Progenitor cell of endocrine pancreas (in vitro differentiated cells): ENCODE measurements around the gene PARVB. TPM values are rescaled to one million over a fixed set of nuclear protein-coding genes. Genes with fewer than 3 reads are reported as not detected.

Experiments used
- DNase-seq: peaks from one replicate; pipeline ENCODE4 v3.0.0; 2021; ENCODE audit warnings: low spot score; ENCODE audit not compliant: unreplicated experiment
- H3K27ac Mint-ChIP-seq: 2 replicates; pipeline ENCODE4 v1.8.0; 2021; ENCODE audit warnings: mild to moderate bottlenecking, moderate library complexity, mixed read lengths
- H3K27me3 Mint-ChIP-seq: 2 replicates; pipeline ENCODE4 v1.8.0; 2021; ENCODE audit warnings: mixed read lengths
- H3K36me3 Mint-ChIP-seq: 2 replicates; pipeline ENCODE4 v1.8.0; 2022; ENCODE audit warnings: mixed read lengths; ENCODE audit not compliant: insufficient read depth
- H3K4me1 Mint-ChIP-seq: 2 replicates; pipeline ENCODE4 v1.8.0; 2021; ENCODE audit warnings: low read depth, mixed read lengths
- H3K4me3 Mint-ChIP-seq: 2 replicates; pipeline ENCODE4 v1.8.0; 2021; ENCODE audit warnings: low read depth, mild to moderate bottlenecking, moderate library complexity, mixed read lengths
- H3K9me3 Mint-ChIP-seq: 2 replicates; pipeline ENCODE4 v1.8.0; 2021; ENCODE audit warnings: low read depth, mixed read lengths
- total RNA-seq: library from RNA; stranded (reverse); gene quantifications from 2 replicates; pipeline ENCODE4 v1.2.1, GENCODE V29; 2021
- TF ChIP-seq, protein P1 (sequence below): fragments of 200-600 bp; sonication (generic); IDR thresholded peaks from one replicate; pipeline ENCODE4 v1.5.0; 2021; ENCODE audit warnings: antibody characterized with exemption, mild to moderate bottlenecking; ENCODE audit not compliant: unreplicated experiment

The PARVB gene
- total RNA-seq, 1 donor from 2014 or later, result 11.8 TPM

DNA sequence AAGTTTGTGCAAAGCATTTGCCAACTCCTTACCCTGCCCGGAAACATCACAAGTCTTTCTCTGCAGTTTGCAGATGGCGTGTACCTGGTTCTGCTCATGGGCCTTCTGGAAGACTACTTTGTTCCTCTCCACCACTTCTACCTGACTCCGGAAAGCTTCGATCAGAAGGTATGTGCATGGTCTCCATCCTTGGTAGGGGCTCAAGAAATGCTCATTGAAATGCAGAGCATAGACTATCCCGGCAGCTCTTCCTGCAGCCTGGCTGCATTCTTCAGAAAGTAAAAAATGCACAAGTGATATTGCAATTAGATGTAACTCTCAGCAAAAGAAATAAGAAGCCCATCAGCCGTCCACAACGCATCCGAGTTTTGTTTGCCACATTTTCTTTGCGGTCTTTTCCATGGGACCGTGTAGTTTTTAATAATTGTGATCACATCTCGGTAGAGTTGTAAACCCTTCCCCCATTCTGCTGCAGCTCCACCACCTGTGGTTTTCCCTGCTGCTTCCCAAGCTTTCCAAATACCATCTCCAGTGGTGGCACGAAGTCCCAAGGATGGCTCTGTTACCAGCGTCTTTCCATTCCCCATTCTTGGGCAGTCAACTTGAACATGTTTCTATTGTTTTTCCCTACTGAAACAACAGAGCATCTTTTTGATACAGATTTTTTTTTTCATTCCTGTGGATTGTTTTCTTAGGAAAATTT, 134.0 kb downstream of the PARVB start:
- Mint-ChIP-seq H3K36me3 (no peaks in the 10 kb centered on the region), H3K27ac (no peak overlapping the region), H3K9me3 (no peaks in the 10 kb centered on the region), H3K4me3 (no peak overlapping the region), H3K27me3 (peaks cover 2% of the 10 kb centered on the region), H3K4me1 (no peaks in the 10 kb centered on the region)
- DNase-seq, result no peak
- TF ChIP-seq, protein P1, sequence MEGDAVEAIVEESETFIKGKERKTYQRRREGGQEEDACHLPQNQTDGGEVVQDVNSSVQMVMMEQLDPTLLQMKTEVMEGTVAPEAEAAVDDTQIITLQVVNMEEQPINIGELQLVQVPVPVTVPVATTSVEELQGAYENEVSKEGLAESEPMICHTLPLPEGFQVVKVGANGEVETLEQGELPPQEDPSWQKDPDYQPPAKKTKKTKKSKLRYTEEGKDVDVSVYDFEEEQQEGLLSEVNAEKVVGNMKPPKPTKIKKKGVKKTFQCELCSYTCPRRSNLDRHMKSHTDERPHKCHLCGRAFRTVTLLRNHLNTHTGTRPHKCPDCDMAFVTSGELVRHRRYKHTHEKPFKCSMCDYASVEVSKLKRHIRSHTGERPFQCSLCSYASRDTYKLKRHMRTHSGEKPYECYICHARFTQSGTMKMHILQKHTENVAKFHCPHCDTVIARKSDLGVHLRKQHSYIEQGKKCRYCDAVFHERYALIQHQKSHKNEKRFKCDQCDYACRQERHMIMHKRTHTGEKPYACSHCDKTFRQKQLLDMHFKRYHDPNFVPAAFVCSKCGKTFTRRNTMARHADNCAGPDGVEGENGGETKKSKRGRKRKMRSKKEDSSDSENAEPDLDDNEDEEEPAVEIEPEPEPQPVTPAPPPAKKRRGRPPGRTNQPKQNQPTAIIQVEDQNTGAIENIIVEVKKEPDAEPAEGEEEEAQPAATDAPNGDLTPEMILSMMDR, result no peak

DNA sequence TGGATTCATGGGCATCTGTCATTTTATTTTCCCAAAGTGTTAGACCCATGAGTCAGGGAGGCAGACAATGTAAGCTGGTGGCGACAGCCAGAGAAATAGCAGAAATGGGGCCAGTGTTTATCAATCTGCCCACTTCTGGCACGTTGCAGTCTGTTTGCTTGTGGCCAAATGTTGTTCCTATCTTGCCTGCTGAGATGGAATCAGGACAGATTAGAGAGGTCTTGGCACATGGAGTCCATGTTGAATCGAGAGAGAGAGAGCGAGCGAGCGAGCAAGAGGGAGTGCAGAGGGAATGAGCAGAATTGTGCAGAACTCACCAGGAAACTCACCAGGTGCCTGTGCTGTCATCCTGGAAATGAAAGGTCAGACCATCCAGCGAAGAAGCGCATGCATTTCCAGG, 134.7 kb downstream of the PARVB start:
- H3K27me3 Mint-ChIP-seq, result peaks cover 2% of the 10 kb centered on the region

GRCh38 chr22:44159221-44159620, 135.1 kb downstream of the PARVB start:
- TF ChIP-seq, protein P1, result no peak
- H3K9me3 Mint-ChIP-seq, result no peaks in the 10 kb centered on the region
- H3K36me3 Mint-ChIP-seq, result no peaks in the 10 kb centered on the region
- H3K4me3 Mint-ChIP-seq, result no peak overlapping the region
- no peak overlapping the region for H3K27ac Mint-ChIP-seq
- peaks cover 2% of the 10 kb centered on the region for H3K27me3 Mint-ChIP-seq
- no peak for DNase-seq
- H3K4me1 Mint-ChIP-seq, result no peaks in the 10 kb centered on the region

More for the DNA sequence above, 134.7 kb downstream of the PARVB start:
- no peak overlapping the region for H3K27ac Mint-ChIP-seq
- DNase-seq, result no peak
- H3K4me3 Mint-ChIP-seq, result no peak overlapping the region
- no peaks in the 10 kb centered on the region for H3K9me3 Mint-ChIP-seq
- no peaks in the 10 kb centered on the region for H3K4me1 Mint-ChIP-seq
- no peaks in the 10 kb centered on the region for H3K36me3 Mint-ChIP-seq
- TF ChIP-seq, protein P1, result no peak

DNA sequence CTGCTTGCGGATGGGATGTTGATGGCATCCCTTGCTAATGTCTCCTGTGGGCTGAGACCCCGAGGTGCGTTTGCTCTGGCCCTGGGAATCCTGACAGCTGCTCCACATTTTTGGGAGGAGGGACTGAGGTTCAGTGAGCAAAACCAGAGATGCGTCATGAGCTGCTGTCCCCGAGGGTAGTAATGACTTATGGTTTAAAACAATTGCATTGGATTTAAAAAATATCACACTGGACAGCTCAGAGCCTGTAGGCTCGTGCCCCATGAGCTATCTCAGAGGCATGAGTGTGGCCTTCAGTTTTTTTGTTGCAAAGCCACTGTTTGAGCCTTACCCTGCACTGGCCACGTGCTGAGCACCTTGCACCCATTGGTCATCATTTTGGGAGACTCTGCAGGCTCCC, 135.7 kb downstream of the PARVB start:
- no peaks in the 10 kb centered on the region for H3K9me3 Mint-ChIP-seq
- H3K27ac Mint-ChIP-seq, result no peak overlapping the region
- peaks cover 2% of the 10 kb centered on the region for H3K27me3 Mint-ChIP-seq
- H3K4me3 Mint-ChIP-seq, result no peak overlapping the region
- TF ChIP-seq, protein P1, result no peak
- H3K36me3 Mint-ChIP-seq, result no peaks in the 10 kb centered on the region
- no peak for DNase-seq
- no peaks in the 10 kb centered on the region for H3K4me1 Mint-ChIP-seq

DNA sequence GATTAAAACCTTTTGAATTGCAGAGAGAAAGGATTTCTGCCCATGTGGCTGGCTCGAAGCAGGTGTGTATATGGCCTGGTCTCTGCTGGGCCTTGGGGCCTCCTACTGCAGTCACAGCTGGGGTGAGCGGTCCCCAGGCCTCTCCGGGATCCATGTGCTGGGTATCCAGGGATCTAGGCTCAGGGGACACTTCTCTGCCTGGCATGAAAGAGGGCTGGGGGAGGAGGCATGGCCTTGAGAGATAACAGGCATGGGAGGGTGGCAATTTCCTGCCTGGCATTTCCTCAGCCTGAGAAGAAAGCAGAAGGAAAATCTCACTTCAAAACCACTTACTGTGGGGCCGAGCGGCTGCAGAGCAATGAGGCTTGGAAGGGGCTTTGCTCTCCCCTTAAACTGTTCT, 136.3 kb downstream of the PARVB start:
- H3K27ac Mint-ChIP-seq, result no peak overlapping the region
- no peaks in the 10 kb centered on the region for H3K9me3 Mint-ChIP-seq
- DNase-seq, result no peak
- no peak overlapping the region for H3K4me3 Mint-ChIP-seq
- TF ChIP-seq, protein P1, result no peak
- no peaks in the 10 kb centered on the region for H3K4me1 Mint-ChIP-seq
- peaks cover 2% of the 10 kb centered on the region for H3K27me3 Mint-ChIP-seq
- no peaks in the 10 kb centered on the region for H3K36me3 Mint-ChIP-seq
